Thymus (tissue), 11 donors: ENCODE results near the gene SLC6A2. TPM values are rescaled to one million over a fixed set of nuclear protein-coding genes. Genes with fewer than 3 reads are reported as not detected.

Experiments
- DNase-seq, 9 donors: peaks; one replicate each; pipeline ENCODE4 v3.0.0-alpha.2; 2013; ENCODE audit warnings: low spot score in 9 of 9, low read depth in 6 of 9, missing footprints in 1 of 9
- H3K27ac ChIP-seq, 2 donors: one replicate each; pipeline ENCODE4 v1.5.1; 2013; ENCODE audit warnings: control low read depth in 1 of 2, low read depth in 1 of 2, low read length in 1 of 2, mild to moderate bottlenecking in 1 of 2, moderate library complexity in 1 of 2
- H3K27me3 ChIP-seq, 2 donors: one replicate each; pipeline ENCODE4 v1.5.1; 2013; ENCODE audit warnings: low read length in 1 of 2; ENCODE audit not compliant: control insufficient read depth in 2 of 2, insufficient read depth in 1 of 2
- H3K36me3 ChIP-seq, 2 donors: one replicate each; pipeline ENCODE4 v1.5.1; 2013; ENCODE audit warnings: low read length in 1 of 2, mild to moderate bottlenecking in 1 of 2, moderate library complexity in 1 of 2; ENCODE audit not compliant: control insufficient read depth in 2 of 2, insufficient read depth in 2 of 2
- H3K4me1 ChIP-seq, 2 donors: one replicate each; pipeline ENCODE4 v1.5.1; 2013; ENCODE audit warnings: low read length in 2 of 2; ENCODE audit not compliant: control insufficient read depth in 2 of 2, insufficient read depth in 2 of 2
- H3K4me3 ChIP-seq, 2 donors: one replicate each; pipeline ENCODE4 v1.5.1; 2013; ENCODE audit warnings: low read length in 2 of 2, control low read depth in 1 of 2, mild to moderate bottlenecking in 1 of 2
- H3K9me3 ChIP-seq, 2 donors: one replicate each; pipeline ENCODE4 v1.5.1; 2013; ENCODE audit warnings: low read length in 1 of 2, mild to moderate bottlenecking in 1 of 2; ENCODE audit not compliant: control insufficient read depth in 2 of 2, insufficient read depth in 1 of 2
- WGBS: extraction: QIAGEN DNeasy Blood & Tissue Kit; methylation state at CpG from one replicate; pipeline ENCODE4 v1.1.7; 2013; 5-methylcytosine and 5-hydroxymethylcytosine counted together
- polyA plus RNA-seq: library from polyadenylated mRNA; stranded (reverse); fragments of 200-250 nt; gene quantifications from one replicate; pipeline ENCODE4 v1.2.3, GENCODE V29; 2013
- total RNA-seq: library from RNA; stranded (reverse); fragments of 120-200 nt; gene quantifications from one replicate; pipeline ENCODE4 v1.2.4, GENCODE V29; 2013
- donor health status: healthy.

The SLC6A2 gene
- total and polyA plus RNA-seq, 2 donors = 0.14 to 0.25 TPM

- H3K27ac ChIP-seq = no peak overlapping the region
- H3K4me3 ChIP-seq = no peak overlapping the region
- H3K9me3 ChIP-seq = no peaks in the 10 kb centered on the region
- H3K36me3 ChIP-seq = no peaks in the 10 kb centered on the region
- H3K27me3 ChIP-seq = no peaks in the 10 kb centered on the region
- WGBS = 82% methylated on average over 11 of the region's 11 CpGs
- no peak for DNase-seq
- no peaks in the 10 kb centered on the region for H3K4me1 ChIP-seq
These were observed 12.4 kb upstream of the SLC6A2 start for GRCh38 chr16:55643161-55643970.

- 90% methylated on average over 4 of the region's 4 CpGs for WGBS
- no peak overlapping the region for H3K27ac ChIP-seq
- no peak for DNase-seq
- H3K27me3 ChIP-seq = no peaks in the 10 kb centered on the region
- no peaks in the 10 kb centered on the region for H3K4me1 ChIP-seq
- H3K36me3 ChIP-seq = no peaks in the 10 kb centered on the region
- H3K9me3 ChIP-seq = no peaks in the 10 kb centered on the region
- no peak overlapping the region for H3K4me3 ChIP-seq
These were observed 9.8 kb upstream of the SLC6A2 start for GRCh38 chr16:55645986-55646385.

- 89% methylated on average over 4 of the region's 4 CpGs for WGBS
- Histone ChIP-seq H3K27me3 (peaks cover 0 to 3% of the 10 kb centered on the region in 2 donors), H3K4me1 (no peaks in the 10 kb centered on the region), H3K9me3 (no peaks in the 10 kb centered on the region), H3K36me3 (no peaks in the 10 kb centered on the region), H3K4me3 (no peak overlapping the region), H3K27ac (no peak overlapping the region)
- no peak for DNase-seq
These were observed 8.4 kb upstream of the SLC6A2 start for GRCh38 chr16:55647343-55647742.

- Histone ChIP-seq H3K4me1 (no peaks in the 10 kb centered on the region), H3K4me3 (no peak overlapping the region), H3K27me3 (peaks cover 0 to 7% of the 10 kb centered on the region in 2 donors), H3K9me3 (no peaks in the 10 kb centered on the region), H3K27ac (no peak overlapping the region), H3K36me3 (no peaks in the 10 kb centered on the region)
- DNase-seq = no peak
These were observed 8.0 kb upstream of the SLC6A2 start for GRCh38 chr16:55647798-55648197.

GRCh38 chr16:55651841-55652824, 3.7 kb upstream of the SLC6A2 start:
- Histone ChIP-seq H3K9me3 (no peaks in the 10 kb centered on the region), H3K4me3 (no peak overlapping the region), H3K27ac (no peak overlapping the region), H3K27me3 (peaks cover 17 to 43% of the 10 kb centered on the region in 2 donors), H3K36me3 (no peaks in the 10 kb centered on the region), H3K4me1 (no peaks in the 10 kb centered on the region)
- DNase-seq = no peak
- 78% methylated on average over 10 of the region's 10 CpGs for WGBS

- H3K4me3 ChIP-seq = no peak overlapping the region
- H3K36me3 ChIP-seq = no peaks in the 10 kb centered on the region
- H3K9me3 ChIP-seq = no peaks in the 10 kb centered on the region
- no peak for DNase-seq
- H3K27me3 ChIP-seq = peaks cover 17 to 52% of the 10 kb centered on the region in 2 donors
- H3K4me1 ChIP-seq = no peaks in the 10 kb centered on the region
- no peak overlapping the region for H3K27ac ChIP-seq
- 91% methylated on average over 2 of the region's 2 CpGs for WGBS
These were observed 2.7 kb upstream of the SLC6A2 start for GRCh38 chr16:55653106-55653505.

- H3K27me3 ChIP-seq = peaks cover 17 to 54% of the 10 kb centered on the region in 2 donors
- WGBS = 11% methylated on average over 29 of the region's 29 CpGs
- no peaks in the 10 kb centered on the region for H3K9me3 ChIP-seq
- no peak for DNase-seq
- no peak overlapping the region for H3K27ac ChIP-seq
- no peaks in the 10 kb centered on the region for H3K36me3 ChIP-seq
- no peak overlapping the region for H3K4me3 ChIP-seq
- H3K4me1 ChIP-seq = no peaks in the 10 kb centered on the region
These were observed 349 bp upstream of the SLC6A2 start for GRCh38 chr16:55655381-55655896.

- no peaks in the 10 kb centered on the region for H3K4me1 ChIP-seq
- H3K27ac ChIP-seq = no peak overlapping the region
- no peak for DNase-seq
- H3K27me3 ChIP-seq = peaks cover 17 to 54% of the 10 kb centered on the region in 2 donors
- no peaks in the 10 kb centered on the region for H3K9me3 ChIP-seq
- 10% methylated on average over 37 of the region's 37 CpGs for WGBS
- H3K36me3 ChIP-seq = no peaks in the 10 kb centered on the region
- no peak overlapping the region for H3K4me3 ChIP-seq
These were observed 904 bp downstream of the SLC6A2 start for GRCh38 chr16:55656691-55657092.

GRCh38 chr16:55657616-55658015, 1.8 kb downstream of the SLC6A2 start:
- Histone ChIP-seq H3K27me3 (peaks cover 17 to 49% of the 10 kb centered on the region in 2 donors), H3K4me1 (no peaks in the 10 kb centered on the region), H3K9me3 (no peaks in the 10 kb centered on the region), H3K36me3 (no peaks in the 10 kb centered on the region), H3K27ac (no peak overlapping the region), H3K4me3 (no peak overlapping the region)
- no peak for DNase-seq
- WGBS = 91% methylated on average over 3 of the region's 3 CpGs
